Head of caudate nucleus (tissue), 42 donors: ENCODE results near the gene SURF6.
"Not testable (repeated sequence)": the region's sequence is repeated elsewhere in the genome, so short reads cannot be mapped to it uniquely, and the experiment has no call there.

Source experiments
- DNase-seq, 42 donors: peaks; one replicate each; pipeline versions ENCODE4 v3.0.0 to v3.0.0-alpha.2; 2020 to 2021; ENCODE audit warnings: mixed read lengths in 7 of 42
- intact Hi-C: fragments of 100-400 bp; cut with DNase I; formaldehyde crosslinking; loops from one replicate; pipeline ENCODE4 v1.15.0; 2022

The SURF6 gene

GRCh38 chr9:133334161-133334560, 1.8 kb downstream of the SURF6 start:
- DNase-seq = peak in 4 of 42 donors; percentile 2 to 10 (median 5)
- intact Hi-C loops = loop anchor here (5.0 kb wide), 1 partner anchor 152 kb away; no protein-coding TSS in a partner anchor

GRCh38 chr9:133333566-133333965, 2.4 kb downstream of the SURF6 start:
- intact Hi-C loops = loop anchor here (5.0 kb wide), 1 partner anchor 151 kb away; no protein-coding TSS in a partner anchor
- peak in 5 of 42 donors; percentile 2 to 13 (median 4) for DNase-seq

GRCh38 chr9:133333011-133333410, 3.0 kb downstream of the SURF6 start:
- intact Hi-C loops = loop anchor here (5.0 kb wide), 1 partner anchor 151 kb away; no protein-coding TSS in a partner anchor
- peak in 2 of 42 donors; percentile 0 to 7 for DNase-seq

GRCh38 chr9:133332381-133332730, 3.6 kb downstream of the SURF6 start:
- intact Hi-C loops = loop anchor here (5.0 kb wide), 1 partner anchor 150 kb away; no protein-coding TSS in a partner anchor
- peak in 2 of 42 donors; percentile 2 to 9 for DNase-seq

- DNase-seq = peak in 3 of 42 donors; percentile 2 to 4 (median 4)
- intact Hi-C loops = loop anchor here (5.0 kb wide), 1 partner anchor 150 kb away; no protein-coding TSS in a partner anchor
These were observed 4.2 kb downstream of the SURF6 start for GRCh38 chr9:133331641-133332380.

- intact Hi-C loops = loop anchor here (5.0 kb wide), 1 partner anchor 149 kb away; no protein-coding TSS in a partner anchor
- peak in 3 of 42 donors; percentile 3 to 10 (median 5) for DNase-seq
These were observed 4.8 kb downstream of the SURF6 start for GRCh38 chr9:133331221-133331620.

- DNase-seq = peak in 14 of 42 donors; percentile 9 to 53 (median 36)
- intact Hi-C loops = loop anchor here (5.0 kb wide), 1 partner anchor 147 kb away; no protein-coding TSS in a partner anchor
These were observed 6.5 kb downstream of the SURF6 start for GRCh38 chr9:133329306-133330156.

- DNase-seq = peak in 2 of 42 donors; percentile 2 to 5
- intact Hi-C loops = no loop called here
These were observed 8.0 kb downstream of the SURF6 start for GRCh38 chr9:133327834-133328484.

GRCh38 chr9:133327021-133327420, 9.0 kb downstream of the SURF6 start:
- intact Hi-C loops = not testable (repeated sequence)

GRCh38 chr9:133323991-133324703, 11.8 kb downstream of the SURF6 start:
- peak in 3 of 42 donors; percentile 2 to 10 (median 4) for DNase-seq
- intact Hi-C loops = no loop called here

More at GRCh38 chr9:133327021-133327420, 9.0 kb downstream of the SURF6 start:
- DNase-seq = not testable (repeated sequence)

- intact Hi-C loops = no loop called here
- DNase-seq = peak in 2 of 42 donors; percentile 1 to 8
These were observed 12.8 kb downstream of the SURF6 start for GRCh38 chr9:133323211-133323610.

- DNase-seq = peak in 4 of 42 donors; percentile 0 to 8 (median 7)
- intact Hi-C loops = no loop called here
These were observed 13.3 kb downstream of the SURF6 start for GRCh38 chr9:133322701-133323100.

GRCh38 chr9:133321411-133321935, 14.5 kb downstream of the SURF6 start:
- intact Hi-C loops = no loop called here

GRCh38 chr9:133320421-133320881, 15.5 kb downstream of the SURF6 start:
- intact Hi-C loops = no loop called here
- DNase-seq = peak in 3 of 42 donors; percentile 9 to 37 (median 10)

More at GRCh38 chr9:133321411-133321935, 14.5 kb downstream of the SURF6 start:
- DNase-seq = peak in 4 of 42 donors; percentile 2 to 38 (median 6)

GRCh38 chr9:133317551-133317950, 18.4 kb downstream of the SURF6 start:
- intact Hi-C loops = not testable (repeated sequence)
- DNase-seq = peak in 1 of 42 donors; percentile 2

- no peak for DNase-seq
- intact Hi-C loops = no loop called here
These were observed 20.0 kb downstream of the SURF6 start for GRCh38 chr9:133315997-133316396.

- intact Hi-C loops = no loop called here
- no peak for DNase-seq
These were observed 26.4 kb downstream of the SURF6 start for GRCh38 chr9:133309608-133310007.

GRCh38 chr9:133307301-133307700, 28.7 kb downstream of the SURF6 start:
- peak in 1 of 42 donors; percentile 25 for DNase-seq
- intact Hi-C loops = no loop called here
